H1 (cell line): ENCODE data around the gene ARHGEF40. TPM values are rescaled to one million over a fixed set of nuclear protein-coding genes. Genes with fewer than 3 reads are reported as not detected.

Experiments used
- CHD7 ChIP-seq: fragments of 300-600 bp; sonication (generic); IDR thresholded peaks from 2 replicates; pipeline ENCODE4 v1.7.1; 2012; ENCODE audit warnings: low read length, moderate library complexity, mild to moderate bottlenecking, inconsistent platforms; ENCODE audit not compliant: insufficient replicate concordance
- EP300 ChIP-seq, 2 experiments: IDR thresholded peaks; 1 replicate in 1 of 2; 2 replicates in 1 of 2; pipeline ENCODE4 v1.6.1; 2011 to 2012; ENCODE audit warnings: low read depth in 2 of 2, low read length in 2 of 2, mild to moderate bottlenecking in 2 of 2, borderline replicate concordance in 1 of 2, inconsistent platforms in 1 of 2, moderate library complexity in 1 of 2
- KDM5A ChIP-seq: fragments of 200-600 bp; IDR thresholded peaks from 2 replicates; pipeline ENCODE4 v1.7.1; 2012; ENCODE audit warnings: mild to moderate bottlenecking, low read length, inconsistent platforms, mixed read lengths
- SIRT6 ChIP-seq: IDR thresholded peaks from one replicate; pipeline ENCODE4 v1.7.1; 2012; ENCODE audit warnings: low read length, inconsistent platforms
- polyA plus RNA-seq, 7 experiments: library from polyadenylated mRNA; depleted of rRNA in 3 of 7; stranded (reverse) in 5 of 7; unstranded in 2 of 7; fragments of >200 nt in 5 of 7; fragments of 200-250 nt in 2 of 7; gene quantifications; 1 replicate in 5 of 7; 2 replicates in 1 of 7; 4 replicates in 1 of 7; pipeline versions ENCODE4 v1.2.1 to v1.2.3, GENCODE V29; 2011 to 2013; ENCODE audit warnings: missing spikeins in 2 of 7, mixed read lengths in 2 of 7
- total RNA-seq: library from RNA; stranded (reverse); fragmentation: NEBNext Ultra II Directional; extraction: Animal tissue kit (Norgen Biotek cat#: 25700); gene quantifications from 2 replicates; pipeline ENCODE4 v1.2.1, GENCODE V29; 2021

The ARHGEF40 gene
- total and polyA plus RNA-seq, 2 of the 8 experiments (the other 6 are each of a cell fraction or from before 2014, with no cell fraction given) = 53.1 to 101 TPM

GRCh38 chr14:21032326-21033132 is 37.6 kb upstream of the ARHGEF40 start (continued):
- no peak for TF ChIP-seq EP300 (IDR thresholded peaks at IDR 0.05; ENCODE audit: borderline replicate concordance in 1 of 2, low read depth in 2 of 2, low read length in 2 of 2)
- TF ChIP-seq KDM5A = no peak
- TF ChIP-seq CHD7 = no peak
- no peak for TF ChIP-seq SIRT6
